ENCODE results near the gene LCN6.

- no peak for TF ChIP-seq CTCF (CRISPR knock-in tag; IDR thresholded peaks at IDR 0.05)
- no peak for TF ChIP-seq FOXK2 (IDR thresholded peaks at IDR 0.05)
- TF ChIP-seq ZBTB20 (CRISPR knock-in tag; IDR thresholded peaks at IDR 0.05; ENCODE audit: borderline replicate concordance, low read depth), result no peak
- no peak for TF ChIP-seq NFATC3 (CRISPR knock-in tag; IDR thresholded peaks at IDR 0.05)
- TF ChIP-seq ZNF543 (CRISPR knock-in tag; IDR thresholded peaks at IDR 0.05), result no peak
- TF ChIP-seq STAT5B (CRISPR knock-in tag; IDR thresholded peaks at IDR 0.05), result 0 out of 2 replicates have a peak, but pooled peaks have one; percentile 70
- TF ChIP-seq HDAC1 (CRISPR knock-in tag; IDR thresholded peaks at IDR 0.05), result peak; percentile 50; the same call in 1 of the 2 replicates
- TF ChIP-seq LCORL (IDR thresholded peaks at IDR 0.05), result no peak
- TF ChIP-seq LCORL (CRISPR knock-in tag; IDR thresholded peaks at IDR 0.05), result no peak
- no peak for TF ChIP-seq BORCS8-MEF2B (CRISPR knock-in tag; IDR thresholded peaks at IDR 0.05)
Measured at GRCh38 chr9:136790640-136791515, 42.6 kb upstream of the LCN6 start, which contains the start of gene TMEM141.
